Activated naive CD4-positive, alpha-beta T cell treated with anti-CD3 and anti-CD28 coated beads for 36 hours (primary cell): ENCODE data around the gene ZCCHC4. TPM values are rescaled to one million over a fixed set of nuclear protein-coding genes. Genes with fewer than 3 reads are reported as not detected.
"Not testable (repeated sequence)": the region's sequence is repeated elsewhere in the genome, so short reads cannot be mapped to it uniquely, and the experiment has no call there.

ENCODE experiments used
- CTCF ChIA-PET: fragments of 350-600 bp; sonication (Branson Sonifier 250); formaldehyde crosslinking; loops from one replicate; lab custom pipeline; 2021; ENCODE audit warnings: antibody characterized with exemption; lab: Charles Lee
- DNase-seq: peaks from one replicate; pipeline ENCODE4 v3.0.0-alpha.2; 2020
- H3K27ac Mint-ChIP-seq: one replicate; pipeline ENCODE4 v1.8.0; 2021; ENCODE audit warnings: mild to moderate bottlenecking, mixed read lengths
- H3K27me3 Mint-ChIP-seq: one replicate; pipeline ENCODE4 v1.8.0; 2021; ENCODE audit warnings: low read depth, mixed read lengths
- H3K36me3 Mint-ChIP-seq: one replicate; pipeline ENCODE4 v1.8.0; 2021; ENCODE audit warnings: low read depth, mixed read lengths
- H3K4me1 Mint-ChIP-seq: one replicate; pipeline ENCODE4 v1.8.0; 2021; ENCODE audit warnings: low read depth, mixed read lengths
- H3K4me3 Mint-ChIP-seq: one replicate; pipeline ENCODE4 v1.8.0; 2021; ENCODE audit warnings: mild to moderate bottlenecking, moderate library complexity, mixed read lengths
- H3K9me3 Mint-ChIP-seq: one replicate; pipeline ENCODE4 v1.8.0; 2021; ENCODE audit warnings: mixed read lengths
- intact Hi-C: fragments of 100-400 bp; cut with micrococcal nuclease; formaldehyde crosslinking; loops from one replicate; pipeline ENCODE4 v1.15.1; 2023
- total RNA-seq, 2 experiments: library from RNA; stranded (reverse); gene quantifications; one replicate each; pipeline ENCODE4 v1.2.3, GENCODE V29; 2021

ZCCHC4 gene
- total RNA-seq, 2 experiments from 2014 or later: 10.5 to 11.9 TPM

GRCh38 chr4:25358515-25359275, 46.1 kb downstream of the ZCCHC4 start:
- H3K36me3 Mint-ChIP-seq: peaks cover 15% of the 10 kb centered on the region
- H3K27ac Mint-ChIP-seq: no peak overlapping the region
- no peak for DNase-seq
- H3K27me3 Mint-ChIP-seq: no peaks in the 10 kb centered on the region
- no peak overlapping the region for H3K4me3 Mint-ChIP-seq
- intact Hi-C loops: no loop called here
- CTCF ChIA-PET: interaction anchor here (3.9 kb wide), 1 partner anchor 8 kb away, joined by 28 read pairs; no protein-coding TSS in a partner anchor
- H3K9me3 Mint-ChIP-seq: peaks cover 5% of the 10 kb centered on the region
- no peaks in the 10 kb centered on the region for H3K4me1 Mint-ChIP-seq

DNA sequence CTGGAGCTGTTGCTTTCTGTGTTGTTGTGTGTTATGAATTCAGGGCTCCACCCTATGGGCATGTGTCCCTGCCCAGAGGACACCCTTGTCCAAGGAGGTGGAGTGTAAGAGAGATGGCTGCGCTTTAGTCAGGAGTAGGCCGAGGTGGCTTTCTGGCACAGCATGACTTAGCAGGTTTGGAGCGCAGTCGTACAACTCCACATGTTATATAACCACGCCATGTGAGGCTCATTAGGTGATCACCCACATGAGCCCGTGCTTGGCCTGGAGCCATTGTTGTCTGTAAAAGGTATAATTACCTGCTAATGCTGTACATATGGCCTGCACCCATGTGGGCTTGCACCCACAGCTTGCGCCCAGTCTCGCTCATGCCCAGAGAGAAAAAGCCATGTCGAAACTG, 48.7 kb downstream of the ZCCHC4 start:
- Mint-ChIP-seq H3K4me1 (no peaks in the 10 kb centered on the region), H3K4me3 (no peak overlapping the region), H3K27ac (no peak overlapping the region), H3K36me3 (peaks cover 14% of the 10 kb centered on the region), H3K9me3 (peaks cover 5% of the 10 kb centered on the region), H3K27me3 (no peaks in the 10 kb centered on the region)
- no peak for DNase-seq
- intact Hi-C loops: no loop called here
- CTCF ChIA-PET: no interaction called here

- peak; percentile 12 for DNase-seq
- no peak overlapping the region for H3K4me3 Mint-ChIP-seq
- H3K4me1 Mint-ChIP-seq: no peaks in the 10 kb centered on the region
- H3K27ac Mint-ChIP-seq: no peak overlapping the region
- intact Hi-C loops: loop anchor here (1.0 to 2.0 kb wide), 4 partner anchors 46 to 387 kb away; partner anchors contain the start of gene ZCCHC4
- CTCF ChIA-PET: interaction anchor here (0.5 to 4.7 kb wide), 24 partner anchors 9 to 810 kb away, joined by 3 to 32 read pairs (median 4); partner anchors contain the start of genes ANAPC4 and ZCCHC4
- peaks cover 5% of the 10 kb centered on the region for H3K36me3 Mint-ChIP-seq
- H3K9me3 Mint-ChIP-seq: no peaks in the 10 kb centered on the region
- no peaks in the 10 kb centered on the region for H3K27me3 Mint-ChIP-seq
Observed at GRCh38 chr4:25367004-25367621, 54.5 kb downstream of the ZCCHC4 start.

GRCh38 chr4:25367877-25368276, 55.3 kb downstream of the ZCCHC4 start:
- no peak overlapping the region for H3K27ac Mint-ChIP-seq
- H3K9me3 Mint-ChIP-seq: no peaks in the 10 kb centered on the region
- intact Hi-C loops: loop anchor here (1.0 to 2.0 kb wide), 4 partner anchors 47 to 388 kb away; partner anchors contain the start of gene ZCCHC4
- H3K36me3 Mint-ChIP-seq: peaks cover 5% of the 10 kb centered on the region
- CTCF ChIA-PET: interaction anchor here (0.6 to 4.7 kb wide), 18 partner anchors 9 to 788 kb away, joined by 3 to 32 read pairs (median 4); partner anchors contain the start of genes ANAPC4 and ZCCHC4
- H3K4me3 Mint-ChIP-seq: no peak overlapping the region
- no peaks in the 10 kb centered on the region for H3K27me3 Mint-ChIP-seq
- no peak for DNase-seq
- no peaks in the 10 kb centered on the region for H3K4me1 Mint-ChIP-seq

DNA sequence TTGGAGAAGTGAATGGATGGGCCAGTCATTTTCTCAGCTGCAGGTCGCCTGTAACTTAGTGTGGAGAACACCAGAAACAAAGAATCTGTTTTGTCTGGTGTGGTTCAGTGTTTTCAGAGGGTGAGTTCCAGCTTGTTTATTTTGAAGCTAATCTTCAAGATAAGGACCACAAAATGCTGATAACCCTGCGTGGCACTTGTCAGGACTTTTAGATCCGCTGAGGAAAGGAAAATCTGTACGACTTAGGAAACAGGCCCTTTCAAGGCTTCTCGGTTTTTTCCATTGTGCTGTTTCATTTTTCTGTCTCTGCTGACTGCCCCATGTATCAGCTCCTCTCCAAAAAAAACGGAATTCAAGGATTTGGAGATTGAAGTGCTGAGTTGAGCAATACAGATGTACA, 55.7 kb downstream of the ZCCHC4 start:
- no peaks in the 10 kb centered on the region for H3K9me3 Mint-ChIP-seq
- no peaks in the 10 kb centered on the region for H3K4me1 Mint-ChIP-seq
- no peak for DNase-seq
- no peaks in the 10 kb centered on the region for H3K27me3 Mint-ChIP-seq
- H3K4me3 Mint-ChIP-seq: no peak overlapping the region
- H3K27ac Mint-ChIP-seq: no peak overlapping the region
- peaks cover 5% of the 10 kb centered on the region for H3K36me3 Mint-ChIP-seq
- CTCF ChIA-PET: interaction anchor here (0.7 to 4.7 kb wide), 15 partner anchors 8 to 453 kb away, joined by 3 to 32 read pairs (median 5); partner anchors contain the start of genes ANAPC4 and ZCCHC4
- intact Hi-C loops: no loop called here

GRCh38 chr4:25370242-25370641, 57.7 kb downstream of the ZCCHC4 start:
- Mint-ChIP-seq H3K9me3 (no peaks in the 10 kb centered on the region), H3K4me1 (no peaks in the 10 kb centered on the region), H3K27ac (no peak overlapping the region), H3K4me3 (no peak overlapping the region), H3K27me3 (no peaks in the 10 kb centered on the region), H3K36me3 (peaks cover under 1% of the 10 kb centered on the region)
- CTCF ChIA-PET: no interaction called here
- intact Hi-C loops: no loop called here
- no peak for DNase-seq

DNA sequence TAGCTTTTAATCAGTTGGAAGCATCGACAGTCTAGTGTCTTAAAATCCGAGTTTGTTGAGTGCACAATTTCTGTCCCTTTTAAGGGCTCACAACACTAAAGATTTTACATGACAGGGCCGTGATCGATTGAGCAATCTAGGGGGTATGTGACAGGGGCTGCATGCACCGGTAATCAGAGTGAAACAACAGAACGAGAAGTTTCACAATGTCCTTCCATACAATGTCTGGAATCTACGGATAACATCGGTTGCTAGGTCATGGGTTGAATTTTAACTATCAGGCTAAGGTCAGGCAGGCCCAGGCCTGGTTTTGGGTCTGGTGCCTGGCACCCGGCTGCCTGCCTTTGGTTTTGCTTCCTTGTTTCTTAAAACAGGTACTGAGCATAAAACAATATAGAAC, 60.0 kb downstream of the ZCCHC4 start:
- H3K27me3 Mint-ChIP-seq, H3K9me3 Mint-ChIP-seq, H3K36me3 Mint-ChIP-seq, intact Hi-C loops, DNase-seq, H3K4me3 Mint-ChIP-seq, H3K27ac Mint-ChIP-seq, CTCF ChIA-PET, H3K4me1 Mint-ChIP-seq: not testable (repeated sequence)

- Mint-ChIP-seq H3K36me3 (peaks cover 4% of the 10 kb centered on the region), H3K9me3 (no peaks in the 10 kb centered on the region), H3K4me3 (no peak within 1 kb of the TSS), H3K4me1 (peaks cover 9% of the 10 kb centered on the region), H3K27me3 (no peaks in the 10 kb centered on the region), H3K27ac (peak within 1 kb of the TSS; percentile 78)
- DNase-seq: peak; percentile 95
- intact Hi-C loops: loop anchor here (1.0 to 5.0 kb wide), 7 partner anchors 56 to 793 kb away; partner anchors contain the start of genes DHX15, PI4K2B, SEL1L3 and SEPSECS
- CTCF ChIA-PET: interaction anchor here (0.5 to 1.9 kb wide), 5 partner anchors 9 to 200 kb away, joined by 4 to 6 read pairs (median 5); partner anchors contain the start of genes PI4K2B and ZCCHC4
Observed at GRCh38 chr4:25376754-25377571, 64.4 kb downstream of the ZCCHC4 start, which contains the start of gene ANAPC4. ANAPC4 (plus strand) TSS chr4:25377263; CDS start chr4:25377428, 165 bp downstream.

- CTCF ChIA-PET: interaction anchor here (0.5 to 1.9 kb wide), 4 partner anchors 65 to 201 kb away, joined by 4 to 6 read pairs (median 5); partner anchors contain the start of genes PI4K2B and ZCCHC4
- H3K27ac Mint-ChIP-seq: peak overlapping the region; percentile 78
- H3K4me1 Mint-ChIP-seq: peaks cover 9% of the 10 kb centered on the region
- H3K36me3 Mint-ChIP-seq: peaks cover 4% of the 10 kb centered on the region
- H3K9me3 Mint-ChIP-seq: no peaks in the 10 kb centered on the region
- intact Hi-C loops: loop anchor here (1.0 to 5.0 kb wide), 7 partner anchors 57 to 794 kb away; partner anchors contain the start of genes DHX15, PI4K2B, SEL1L3 and SEPSECS
- peak; percentile 8 for DNase-seq
- no peak overlapping the region for H3K4me3 Mint-ChIP-seq
- no peaks in the 10 kb centered on the region for H3K27me3 Mint-ChIP-seq
Observed at GRCh38 chr4:25377572-25378436, 65.2 kb downstream of the ZCCHC4 start.

GRCh38 chr4:25378437-25378743, 65.8 kb downstream of the ZCCHC4 start:
- peaks cover 8% of the 10 kb centered on the region for H3K36me3 Mint-ChIP-seq
- H3K27me3 Mint-ChIP-seq: no peaks in the 10 kb centered on the region
- no peak overlapping the region for H3K27ac Mint-ChIP-seq
- H3K4me3 Mint-ChIP-seq: no peak overlapping the region
- no peak for DNase-seq
- H3K9me3 Mint-ChIP-seq: no peaks in the 10 kb centered on the region
- intact Hi-C loops: loop anchor here (5.0 kb wide), 1 partner anchor 484 kb away; the partner anchor contains the start of gene SEL1L3
- H3K4me1 Mint-ChIP-seq: peaks cover 9% of the 10 kb centered on the region
- CTCF ChIA-PET: interaction anchor here (1.2 to 1.9 kb wide), 3 partner anchors 143 to 218 kb away, joined by 4 to 5 read pairs (median 5); partner anchors contain the start of genes PI4K2B and SEPSECS

GRCh38 chr4:25379591-25379990, 67.0 kb downstream of the ZCCHC4 start:
- Mint-ChIP-seq H3K9me3 (no peaks in the 10 kb centered on the region), H3K36me3 (peaks cover 12% of the 10 kb centered on the region), H3K27ac (no peak overlapping the region), H3K27me3 (no peaks in the 10 kb centered on the region), H3K4me3 (no peak overlapping the region), H3K4me1 (peaks cover 9% of the 10 kb centered on the region)
- DNase-seq: no peak
- CTCF ChIA-PET: interaction anchor here (0.6 to 1.9 kb wide), 4 partner anchors 67 to 220 kb away, joined by 3 to 6 read pairs (median 4); partner anchors contain the start of genes SEPSECS and ZCCHC4
- intact Hi-C loops: loop anchor here (5.0 kb wide), 1 partner anchor 483 kb away; the partner anchor contains the start of gene SEL1L3
